ENCODE results near the gene SLC9C1.

The SLC9C1 gene

DNA sequence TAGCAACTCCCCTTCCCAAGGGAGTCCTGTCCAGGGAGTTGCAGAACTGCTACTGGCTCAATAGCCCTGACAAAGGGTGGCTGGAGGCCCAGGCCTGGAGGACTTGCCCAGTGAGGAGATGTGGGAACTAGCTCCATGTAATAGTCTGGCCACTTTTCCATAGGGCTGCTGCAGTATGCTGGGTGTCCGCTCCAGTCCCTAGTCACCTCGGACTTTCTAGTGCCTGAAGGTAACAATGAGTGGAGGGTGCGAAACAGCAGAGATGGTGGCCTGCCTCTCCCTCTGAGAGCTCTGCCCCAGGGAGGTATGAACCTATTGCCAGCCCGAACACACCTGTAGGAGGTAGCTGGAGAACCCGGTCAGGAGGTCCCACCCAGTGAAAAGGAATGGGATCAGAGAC, 119.0 kb downstream of the SLC9C1 start:
- no peak for TF ChIP-seq TCF12 (IDR thresholded peaks at IDR 0.05; ENCODE audit: low read depth)
- no peak for TF ChIP-seq TAF1 (IDR thresholded peaks at IDR 0.05; ENCODE audit: low read depth)
- no peak for TF ChIP-seq ZBTB7A (IDR thresholded peaks at IDR 0.05; ENCODE audit: low read depth)
- TF ChIP-seq, protein P1, sequence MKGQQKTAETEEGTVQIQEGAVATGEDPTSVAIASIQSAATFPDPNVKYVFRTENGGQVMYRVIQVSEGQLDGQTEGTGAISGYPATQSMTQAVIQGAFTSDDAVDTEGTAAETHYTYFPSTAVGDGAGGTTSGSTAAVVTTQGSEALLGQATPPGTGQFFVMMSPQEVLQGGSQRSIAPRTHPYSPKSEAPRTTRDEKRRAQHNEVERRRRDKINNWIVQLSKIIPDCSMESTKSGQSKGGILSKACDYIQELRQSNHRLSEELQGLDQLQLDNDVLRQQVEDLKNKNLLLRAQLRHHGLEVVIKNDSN (IDR thresholded peaks at IDR 0.05) = no peak
- TF ChIP-seq FOXM1 (IDR thresholded peaks at IDR 0.05; ENCODE audit: borderline replicate concordance, low read depth) = no peak
- TF ChIP-seq RAD21 (IDR thresholded peaks at IDR 0.05; ENCODE audit: low read depth) = no peak
- TF ChIP-seq EP300 (IDR thresholded peaks at IDR 0.05; ENCODE audit: borderline replicate concordance) = no peak
- TF ChIP-seq, protein P2, sequence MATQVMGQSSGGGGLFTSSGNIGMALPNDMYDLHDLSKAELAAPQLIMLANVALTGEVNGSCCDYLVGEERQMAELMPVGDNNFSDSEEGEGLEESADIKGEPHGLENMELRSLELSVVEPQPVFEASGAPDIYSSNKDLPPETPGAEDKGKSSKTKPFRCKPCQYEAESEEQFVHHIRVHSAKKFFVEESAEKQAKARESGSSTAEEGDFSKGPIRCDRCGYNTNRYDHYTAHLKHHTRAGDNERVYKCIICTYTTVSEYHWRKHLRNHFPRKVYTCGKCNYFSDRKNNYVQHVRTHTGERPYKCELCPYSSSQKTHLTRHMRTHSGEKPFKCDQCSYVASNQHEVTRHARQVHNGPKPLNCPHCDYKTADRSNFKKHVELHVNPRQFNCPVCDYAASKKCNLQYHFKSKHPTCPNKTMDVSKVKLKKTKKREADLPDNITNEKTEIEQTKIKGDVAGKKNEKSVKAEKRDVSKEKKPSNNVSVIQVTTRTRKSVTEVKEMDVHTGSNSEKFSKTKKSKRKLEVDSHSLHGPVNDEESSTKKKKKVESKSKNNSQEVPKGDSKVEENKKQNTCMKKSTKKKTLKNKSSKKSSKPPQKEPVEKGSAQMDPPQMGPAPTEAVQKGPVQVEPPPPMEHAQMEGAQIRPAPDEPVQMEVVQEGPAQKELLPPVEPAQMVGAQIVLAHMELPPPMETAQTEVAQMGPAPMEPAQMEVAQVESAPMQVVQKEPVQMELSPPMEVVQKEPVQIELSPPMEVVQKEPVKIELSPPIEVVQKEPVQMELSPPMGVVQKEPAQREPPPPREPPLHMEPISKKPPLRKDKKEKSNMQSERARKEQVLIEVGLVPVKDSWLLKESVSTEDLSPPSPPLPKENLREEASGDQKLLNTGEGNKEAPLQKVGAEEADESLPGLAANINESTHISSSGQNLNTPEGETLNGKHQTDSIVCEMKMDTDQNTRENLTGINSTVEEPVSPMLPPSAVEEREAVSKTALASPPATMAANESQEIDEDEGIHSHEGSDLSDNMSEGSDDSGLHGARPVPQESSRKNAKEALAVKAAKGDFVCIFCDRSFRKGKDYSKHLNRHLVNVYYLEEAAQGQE (IDR thresholded peaks at IDR 0.05; ENCODE audit: low read depth) = no peak
- TF ChIP-seq NFIC (IDR thresholded peaks at IDR 0.05) = no peak
- TF ChIP-seq EGR1 (IDR thresholded peaks at IDR 0.05) = no peak
- no peak for TF ChIP-seq TEAD4 (IDR thresholded peaks at IDR 0.05)
- TF ChIP-seq CREB1 (IDR thresholded peaks at IDR 0.05; ENCODE audit: low read depth) = no peak
- TF ChIP-seq, protein P3, sequence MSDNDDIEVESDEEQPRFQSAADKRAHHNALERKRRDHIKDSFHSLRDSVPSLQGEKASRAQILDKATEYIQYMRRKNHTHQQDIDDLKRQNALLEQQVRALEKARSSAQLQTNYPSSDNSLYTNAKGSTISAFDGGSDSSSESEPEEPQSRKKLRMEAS (IDR thresholded peaks at IDR 0.05) = no peak
- no peak for TF ChIP-seq YY1 (IDR thresholded peaks at IDR 0.05; ENCODE audit: low read depth)
- no peak for TF ChIP-seq CEBPB (IDR thresholded peaks at IDR 0.05)

DNA sequence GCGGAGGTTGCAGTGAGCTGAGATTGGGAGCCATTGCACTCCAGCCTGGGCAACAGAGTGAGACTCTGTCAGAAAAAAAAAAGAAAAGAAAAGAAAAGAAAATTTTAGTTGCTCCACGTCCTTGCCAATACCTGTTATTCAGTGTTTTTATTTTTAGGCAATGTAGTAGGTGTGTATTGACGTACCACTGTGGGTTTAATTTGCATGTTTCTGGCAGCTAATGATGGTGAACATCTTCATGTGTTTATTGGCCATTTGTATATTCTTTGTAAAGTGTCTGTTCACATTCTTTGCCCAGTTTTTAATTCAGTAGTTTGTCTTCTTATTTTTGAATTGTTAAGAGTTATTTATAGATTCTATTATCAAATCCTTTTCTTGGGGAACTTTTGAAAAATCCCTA, 122.9 kb downstream of the SLC9C1 start:
- TF ChIP-seq FOXM1 (IDR thresholded peaks at IDR 0.05; ENCODE audit: borderline replicate concordance, low read depth) = no peak
- TF ChIP-seq CREB1 (IDR thresholded peaks at IDR 0.05; ENCODE audit: low read depth) = no peak
- no peak for TF ChIP-seq CEBPB (IDR thresholded peaks at IDR 0.05)
- TF ChIP-seq TAF1 (IDR thresholded peaks at IDR 0.05; ENCODE audit: low read depth) = no peak
- TF ChIP-seq NFIC (IDR thresholded peaks at IDR 0.05) = no peak
- no peak for TF ChIP-seq TCF12 (IDR thresholded peaks at IDR 0.05; ENCODE audit: low read depth)
- TF ChIP-seq, protein P1 (IDR thresholded peaks at IDR 0.05) = no peak
- no peak for TF ChIP-seq EP300 (IDR thresholded peaks at IDR 0.05; ENCODE audit: borderline replicate concordance)
- TF ChIP-seq YY1 (IDR thresholded peaks at IDR 0.05; ENCODE audit: low read depth) = no peak

DNA sequence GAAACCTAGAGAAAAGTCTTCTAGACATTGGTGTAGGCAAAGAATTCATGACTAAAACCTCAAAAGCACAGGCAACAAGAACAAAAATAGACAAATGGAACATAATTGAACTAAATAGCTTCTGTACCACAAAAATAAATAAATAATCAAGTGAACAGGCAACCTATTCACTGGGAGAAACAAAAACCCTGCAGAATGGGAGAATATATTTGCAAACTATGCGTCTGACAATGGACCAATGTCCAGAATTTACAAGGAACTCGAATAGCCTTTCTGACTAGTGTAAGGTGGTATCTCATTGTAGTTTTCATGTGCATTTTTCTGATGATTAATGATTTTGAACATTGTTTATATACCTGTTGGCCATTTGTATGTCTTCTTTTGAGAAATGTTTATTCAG, 124.0 kb downstream of the SLC9C1 start:
- TF ChIP-seq YY1 (IDR thresholded peaks at IDR 0.05; ENCODE audit: low read depth) (no peak), CEBPB (IDR thresholded peaks at IDR 0.05) (no peak), TAF1 (IDR thresholded peaks at IDR 0.05; ENCODE audit: low read depth) (no peak), CREB1 (IDR thresholded peaks at IDR 0.05; ENCODE audit: low read depth) (no peak), RAD21 (IDR thresholded peaks at IDR 0.05; ENCODE audit: low read depth) (no peak), EP300 (IDR thresholded peaks at IDR 0.05; ENCODE audit: borderline replicate concordance) (no peak), TCF12 (IDR thresholded peaks at IDR 0.05; ENCODE audit: low read depth) (no peak), NFIC (IDR thresholded peaks at IDR 0.05) (no peak)
- TF ChIP-seq, protein P3 (IDR thresholded peaks at IDR 0.05) = no peak
- TF ChIP-seq, protein P1 (IDR thresholded peaks at IDR 0.05) = no peak

DNA sequence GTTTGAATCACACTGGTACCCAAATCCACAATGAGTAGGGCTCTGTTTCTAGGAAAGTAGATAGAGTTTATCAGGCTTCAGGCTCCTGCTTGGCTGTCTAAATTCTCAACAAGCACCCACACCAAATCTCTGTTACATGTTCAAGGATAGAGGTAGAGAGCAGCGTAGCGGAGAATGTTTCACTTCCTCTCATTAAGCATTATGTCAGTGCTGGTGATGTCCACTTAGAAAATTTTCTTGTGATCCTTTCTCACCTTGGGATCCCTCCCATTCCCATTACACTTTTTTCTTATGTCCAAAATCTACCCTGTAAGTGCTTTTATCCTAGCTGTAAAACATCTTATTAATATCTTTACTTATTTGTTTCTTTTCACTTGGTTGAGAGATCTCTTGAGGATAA, 126.3 kb downstream of the SLC9C1 start:
- TF ChIP-seq, protein P1 (IDR thresholded peaks at IDR 0.05) = no peak
- TF ChIP-seq TAF1 (IDR thresholded peaks at IDR 0.05; ENCODE audit: low read depth) (no peak), NFIC (IDR thresholded peaks at IDR 0.05) (no peak), EGR1 (IDR thresholded peaks at IDR 0.05) (no peak), CREB1 (IDR thresholded peaks at IDR 0.05; ENCODE audit: low read depth) (no peak), RAD21 (IDR thresholded peaks at IDR 0.05; ENCODE audit: low read depth) (no peak), TCF12 (IDR thresholded peaks at IDR 0.05; ENCODE audit: low read depth) (no peak), ZBTB7A (IDR thresholded peaks at IDR 0.05; ENCODE audit: low read depth) (no peak), FOXM1 (IDR thresholded peaks at IDR 0.05; ENCODE audit: borderline replicate concordance, low read depth) (no peak), CEBPB (IDR thresholded peaks at IDR 0.05) (no peak), YY1 (IDR thresholded peaks at IDR 0.05; ENCODE audit: low read depth) (no peak), TEAD4 (IDR thresholded peaks at IDR 0.05) (no peak), EP300 (IDR thresholded peaks at IDR 0.05; ENCODE audit: borderline replicate concordance) (no peak)
- TF ChIP-seq, protein P2 (IDR thresholded peaks at IDR 0.05; ENCODE audit: low read depth) = no peak
- TF ChIP-seq, protein P3 (IDR thresholded peaks at IDR 0.05) = no peak

DNA sequence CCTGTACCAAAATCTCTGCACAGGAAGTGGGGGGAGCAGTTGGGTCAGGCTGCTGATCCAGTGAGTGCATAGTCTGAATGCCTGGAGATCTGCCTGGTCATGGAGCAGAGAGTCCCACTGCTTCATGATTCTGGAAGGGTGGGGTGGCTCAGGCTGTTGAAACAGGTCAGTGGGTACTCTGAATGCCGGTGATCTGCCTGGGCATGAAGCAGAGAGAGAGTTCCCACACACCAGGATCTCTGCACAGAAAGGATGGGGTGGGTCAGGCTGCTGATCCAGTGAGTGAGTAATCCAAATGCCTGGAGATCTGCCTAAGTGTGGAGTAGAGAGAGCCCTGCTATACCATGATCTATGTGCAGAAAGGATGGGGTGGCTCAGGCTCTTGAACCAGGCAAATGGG, 144.9 kb downstream of the SLC9C1 start:
- TF ChIP-seq NFIC (IDR thresholded peaks at IDR 0.05) = no peak
- TF ChIP-seq, protein P3 (IDR thresholded peaks at IDR 0.05) = no peak
- no peak for TF ChIP-seq TCF12 (IDR thresholded peaks at IDR 0.05; ENCODE audit: low read depth)
- no peak for TF ChIP-seq FOXM1 (IDR thresholded peaks at IDR 0.05; ENCODE audit: borderline replicate concordance, low read depth)
- TF ChIP-seq YY1 (IDR thresholded peaks at IDR 0.05; ENCODE audit: low read depth) = no peak
- TF ChIP-seq TEAD4 (IDR thresholded peaks at IDR 0.05) = no peak
- TF ChIP-seq RAD21 (IDR thresholded peaks at IDR 0.05; ENCODE audit: low read depth) = no peak
- TF ChIP-seq ZBTB7A (IDR thresholded peaks at IDR 0.05; ENCODE audit: low read depth) = no peak
- no peak for TF ChIP-seq CREB1 (IDR thresholded peaks at IDR 0.05; ENCODE audit: low read depth)
- TF ChIP-seq, protein P2 (IDR thresholded peaks at IDR 0.05; ENCODE audit: low read depth) = no peak
- TF ChIP-seq EGR1 (IDR thresholded peaks at IDR 0.05) = no peak
- no peak for TF ChIP-seq TAF1 (IDR thresholded peaks at IDR 0.05; ENCODE audit: low read depth)
- no peak for TF ChIP-seq EP300 (IDR thresholded peaks at IDR 0.05; ENCODE audit: borderline replicate concordance)
- no peak for TF ChIP-seq CEBPB (IDR thresholded peaks at IDR 0.05)
- TF ChIP-seq, protein P1 (IDR thresholded peaks at IDR 0.05) = no peak

Measured in Ishikawa (cell line).